NOMO-1 treated with dmso at 0.1 percent for 144 hours (cell line): ENCODE measurements around the gene CCDC88B.

Experiments
- DNase-seq: peaks from one replicate; lab custom pipeline; 2025; ENCODE audit not compliant: unreplicated experiment; lab: John Stamatoyannopoulos, UW

The CCDC88B gene

GRCh38 chr11:64406221-64406946 is 66.4 kb downstream of the CCDC88B start:
- DNase-seq = no peak
